Suprapubic skin (tissue), 4 donors: ENCODE results near the gene MLF1. TPM values are rescaled to one million over a fixed set of nuclear protein-coding genes. Genes with fewer than 3 reads are reported as not detected.
"Not testable (repeated sequence)": the region's sequence is repeated elsewhere in the genome, so short reads cannot be mapped to it uniquely, and the experiment has no call there.

Source experiments
- DNase-seq, 2 donors: peaks; one replicate each; pipeline ENCODE4 v3.0.0-alpha.2; 2019; ENCODE audit warnings: low spot score in 2 of 2
- H3K27ac ChIP-seq: fragments of 200-600 bp; sonication (generic); one replicate; pipeline ENCODE4 v1.5.1; 2019
- H3K27me3 ChIP-seq: fragments of 200-600 bp; sonication (generic); one replicate; pipeline ENCODE4 v1.5.1; 2019
- H3K36me3 ChIP-seq: fragments of 200-600 bp; sonication (generic); one replicate; pipeline ENCODE4 v1.5.1; 2019
- H3K4me1 ChIP-seq: fragments of 200-600 bp; sonication (generic); one replicate; pipeline ENCODE4 v1.5.1; 2019
- H3K4me3 ChIP-seq: fragments of 200-600 bp; sonication (generic); one replicate; pipeline ENCODE4 v1.5.1; 2019; ENCODE audit warnings: mild to moderate bottlenecking
- H3K9me3 ChIP-seq: fragments of 200-600 bp; sonication (generic); one replicate; pipeline ENCODE4 v1.5.1; 2019
- EP300 ChIP-seq: sonication (generic); formaldehyde crosslinking; IDR thresholded peaks from one replicate; pipeline ENCODE4 v1.6.1; 2017; ENCODE audit warnings: antibody characterized with exemption
- POLR2A ChIP-seq, 2 donors: fragments of 450-650 bp; IDR thresholded peaks; one replicate each; pipeline ENCODE4 v1.6.1; 2017; ENCODE audit warnings: antibody characterized with exemption in 2 of 2, mild to moderate bottlenecking in 2 of 2, moderate library complexity in 2 of 2
- POLR2AphosphoS5 ChIP-seq, 3 donors: sonication (generic); formaldehyde crosslinking; IDR thresholded peaks; one replicate each; pipeline ENCODE4 v1.6.1; 2017; ENCODE audit warnings: antibody characterized with exemption in 3 of 3
- WGBS: methylation state at CpG from one replicate; pipeline ENCODE4 v1.1.5; 2018; 5-methylcytosine and 5-hydroxymethylcytosine counted together
- total RNA-seq, 4 donors: library from RNA; depleted of rRNA; stranded (reverse); fragments of >200 nt; gene quantifications; one replicate each; pipeline ENCODE4 v1.1.0, GENCODE V29; 2016
- TF ChIP-seq, protein P1 (sequence below), 2 donors: fragments of 200-600 bp in 1 of 2; fragments of 450-650 bp in 1 of 2; sonication (generic) in 1 of 2; IDR thresholded peaks; one replicate each; pipeline ENCODE4 v1.5.1; 2016 to 2019; ENCODE audit warnings: antibody characterized with exemption in 2 of 2, mild to moderate bottlenecking in 1 of 2, moderate library complexity in 1 of 2

Gene MLF1
- total RNA-seq, 4 donors from 2014 or later: 2.3 to 12.9 (median 5.7) TPM

GRCh38 chr3:158535918-158536317 lies 35.1 kb upstream of the MLF1 start:
- Histone ChIP-seq H3K4me3 (no peak overlapping the region), H3K4me1 (no peaks in the 10 kb centered on the region), H3K9me3 (no peaks in the 10 kb centered on the region), H3K27me3 (no peaks in the 10 kb centered on the region), H3K36me3 (no peaks in the 10 kb centered on the region), H3K27ac (no peak overlapping the region)
- no peak for DNase-seq
- TF ChIP-seq EP300: no peak
- TF ChIP-seq POLR2AphosphoS5 (IDR thresholded peaks at IDR 0.05): no peak
- no peak for TF ChIP-seq POLR2A (IDR thresholded peaks at IDR 0.05)
- TF ChIP-seq, protein P1, sequence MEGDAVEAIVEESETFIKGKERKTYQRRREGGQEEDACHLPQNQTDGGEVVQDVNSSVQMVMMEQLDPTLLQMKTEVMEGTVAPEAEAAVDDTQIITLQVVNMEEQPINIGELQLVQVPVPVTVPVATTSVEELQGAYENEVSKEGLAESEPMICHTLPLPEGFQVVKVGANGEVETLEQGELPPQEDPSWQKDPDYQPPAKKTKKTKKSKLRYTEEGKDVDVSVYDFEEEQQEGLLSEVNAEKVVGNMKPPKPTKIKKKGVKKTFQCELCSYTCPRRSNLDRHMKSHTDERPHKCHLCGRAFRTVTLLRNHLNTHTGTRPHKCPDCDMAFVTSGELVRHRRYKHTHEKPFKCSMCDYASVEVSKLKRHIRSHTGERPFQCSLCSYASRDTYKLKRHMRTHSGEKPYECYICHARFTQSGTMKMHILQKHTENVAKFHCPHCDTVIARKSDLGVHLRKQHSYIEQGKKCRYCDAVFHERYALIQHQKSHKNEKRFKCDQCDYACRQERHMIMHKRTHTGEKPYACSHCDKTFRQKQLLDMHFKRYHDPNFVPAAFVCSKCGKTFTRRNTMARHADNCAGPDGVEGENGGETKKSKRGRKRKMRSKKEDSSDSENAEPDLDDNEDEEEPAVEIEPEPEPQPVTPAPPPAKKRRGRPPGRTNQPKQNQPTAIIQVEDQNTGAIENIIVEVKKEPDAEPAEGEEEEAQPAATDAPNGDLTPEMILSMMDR (IDR thresholded peaks at IDR 0.05): no peak
- 83% methylated on average over 2 of the region's 2 CpGs for WGBS

DNA sequence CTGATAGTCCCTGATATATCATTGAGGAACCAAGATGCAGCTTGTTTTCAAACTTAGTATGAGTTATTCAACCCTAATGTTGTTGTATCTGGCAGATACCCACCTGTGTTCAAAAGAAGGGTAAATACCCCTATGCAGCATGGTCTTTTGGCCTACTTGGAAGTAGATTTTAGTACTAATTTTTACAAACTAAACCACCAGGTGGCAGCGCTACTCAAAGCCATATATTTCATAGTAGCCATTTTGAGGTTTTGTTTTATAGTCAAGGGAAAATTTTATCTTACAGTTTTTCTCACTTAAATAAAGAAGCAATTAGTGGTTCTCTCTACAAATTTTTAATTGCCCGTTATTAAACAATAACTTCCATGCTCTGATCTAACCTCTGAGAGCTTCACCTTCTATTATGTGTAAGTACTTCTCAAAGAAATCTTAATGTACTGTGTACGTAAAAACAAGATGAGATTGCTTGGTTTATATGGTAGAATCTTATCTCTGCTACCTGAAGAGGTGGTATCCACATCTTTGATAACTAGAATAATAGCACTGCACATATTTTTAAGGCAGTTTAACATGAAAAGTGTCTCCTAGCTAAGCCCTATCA lies 31.5 kb upstream of the MLF1 start:
- peaks cover 12% of the 10 kb centered on the region for H3K36me3 ChIP-seq
- no peak for DNase-seq
- 77% methylated on average over 3 of the region's 3 CpGs for WGBS
- TF ChIP-seq POLR2AphosphoS5 (IDR thresholded peaks at IDR 0.05) (no peak), POLR2A (IDR thresholded peaks at IDR 0.05) (no peak), EP300 (no peak)
- TF ChIP-seq, protein P1 (IDR thresholded peaks at IDR 0.05): no peak
- H3K4me3 ChIP-seq: no peak overlapping the region
- H3K27ac ChIP-seq: no peak overlapping the region
- H3K4me1 ChIP-seq: no peaks in the 10 kb centered on the region
- no peaks in the 10 kb centered on the region for H3K9me3 ChIP-seq
- H3K27me3 ChIP-seq: no peaks in the 10 kb centered on the region

- H3K27ac ChIP-seq: no peak overlapping the region
- no peaks in the 10 kb centered on the region for H3K9me3 ChIP-seq
- TF ChIP-seq POLR2A (IDR thresholded peaks at IDR 0.05) (no peak), EP300 (no peak)
- peaks cover 15% of the 10 kb centered on the region for H3K36me3 ChIP-seq
- WGBS: 92% methylated on average over 1 of the region's 1 CpG
- no peaks in the 10 kb centered on the region for H3K27me3 ChIP-seq
- DNase-seq: no peak
- no peak overlapping the region for H3K4me3 ChIP-seq
- H3K4me1 ChIP-seq: no peaks in the 10 kb centered on the region
Measured at GRCh38 chr3:158540066-158540465, 30.9 kb upstream of the MLF1 start.

- WGBS: 89% methylated on average over 4 of the region's 4 CpGs
- no peak overlapping the region for H3K27ac ChIP-seq
- TF ChIP-seq EP300 (no peak), POLR2AphosphoS5 (IDR thresholded peaks at IDR 0.05) (no peak), POLR2A (IDR thresholded peaks at IDR 0.05) (no peak)
- TF ChIP-seq, protein P1 (IDR thresholded peaks at IDR 0.05): no peak
- DNase-seq: no peak
- no peaks in the 10 kb centered on the region for H3K27me3 ChIP-seq
- H3K9me3 ChIP-seq: no peaks in the 10 kb centered on the region
- H3K4me3 ChIP-seq: no peak overlapping the region
- H3K4me1 ChIP-seq: no peaks in the 10 kb centered on the region
- H3K36me3 ChIP-seq: peaks cover 15% of the 10 kb centered on the region
Measured at GRCh38 chr3:158548691-158549090, 22.3 kb upstream of the MLF1 start.

GRCh38 chr3:158549938-158550337 lies 21.1 kb upstream of the MLF1 start:
- H3K4me3 ChIP-seq, H3K27ac ChIP-seq: not testable (repeated sequence)
- WGBS: 93% methylated on average over 9 of the region's 9 CpGs

GRCh38 chr3:158552124-158552523 lies 18.9 kb upstream of the MLF1 start:
- no peak for TF ChIP-seq POLR2AphosphoS5 (IDR thresholded peaks at IDR 0.05)
- no peak for TF ChIP-seq EP300
- TF ChIP-seq POLR2A (IDR thresholded peaks at IDR 0.05): no peak
- TF ChIP-seq, protein P1 (IDR thresholded peaks at IDR 0.05): no peak
- DNase-seq: no peak
- Histone ChIP-seq H3K36me3 (no peaks in the 10 kb centered on the region), H3K27ac (no peak overlapping the region), H3K27me3 (no peaks in the 10 kb centered on the region), H3K9me3 (no peaks in the 10 kb centered on the region), H3K4me3 (no peak overlapping the region), H3K4me1 (no peaks in the 10 kb centered on the region)
- WGBS: 82% methylated on average over 2 of the region's 2 CpGs

More at GRCh38 chr3:158549938-158550337, 21.1 kb upstream of the MLF1 start:
- not testable (repeated sequence) for H3K36me3 ChIP-seq, H3K9me3 ChIP-seq, DNase-seq, H3K27me3 ChIP-seq, H3K4me1 ChIP-seq
